Sigmoid colon (tissue), 4 donors: Measurements from ENCODE around the gene LHB.

Experiments
- EP300 ChIP-seq, 4 donors: sonication (generic); formaldehyde crosslinking; IDR thresholded peaks; one replicate each; pipeline ENCODE4 v1.6.1; 2017; ENCODE audit warnings: antibody characterized with exemption in 4 of 4
- POLR2A ChIP-seq, 2 donors: fragments of 450-650 bp; IDR thresholded peaks; one replicate each; pipeline ENCODE4 v1.6.1; 2016; ENCODE audit warnings: antibody characterized with exemption in 2 of 2, mild to moderate bottlenecking in 2 of 2, moderate library complexity in 2 of 2
- POLR2AphosphoS5 ChIP-seq, 4 donors: sonication (generic); formaldehyde crosslinking; IDR thresholded peaks; one replicate each; pipeline ENCODE4 v1.6.1; 2017; ENCODE audit warnings: antibody characterized with exemption in 4 of 4
- TF ChIP-seq, protein P1 (sequence below), 4 experiments: fragments of 450-650 bp in 3 of 4; fragments of 200-600 bp in 1 of 4; IDR thresholded peaks; one replicate each; pipeline ENCODE4 v1.5.1; 2016 to 2019; ENCODE audit warnings: antibody characterized with exemption in 4 of 4, mild to moderate bottlenecking in 3 of 4, moderate library complexity in 2 of 4

DNA sequence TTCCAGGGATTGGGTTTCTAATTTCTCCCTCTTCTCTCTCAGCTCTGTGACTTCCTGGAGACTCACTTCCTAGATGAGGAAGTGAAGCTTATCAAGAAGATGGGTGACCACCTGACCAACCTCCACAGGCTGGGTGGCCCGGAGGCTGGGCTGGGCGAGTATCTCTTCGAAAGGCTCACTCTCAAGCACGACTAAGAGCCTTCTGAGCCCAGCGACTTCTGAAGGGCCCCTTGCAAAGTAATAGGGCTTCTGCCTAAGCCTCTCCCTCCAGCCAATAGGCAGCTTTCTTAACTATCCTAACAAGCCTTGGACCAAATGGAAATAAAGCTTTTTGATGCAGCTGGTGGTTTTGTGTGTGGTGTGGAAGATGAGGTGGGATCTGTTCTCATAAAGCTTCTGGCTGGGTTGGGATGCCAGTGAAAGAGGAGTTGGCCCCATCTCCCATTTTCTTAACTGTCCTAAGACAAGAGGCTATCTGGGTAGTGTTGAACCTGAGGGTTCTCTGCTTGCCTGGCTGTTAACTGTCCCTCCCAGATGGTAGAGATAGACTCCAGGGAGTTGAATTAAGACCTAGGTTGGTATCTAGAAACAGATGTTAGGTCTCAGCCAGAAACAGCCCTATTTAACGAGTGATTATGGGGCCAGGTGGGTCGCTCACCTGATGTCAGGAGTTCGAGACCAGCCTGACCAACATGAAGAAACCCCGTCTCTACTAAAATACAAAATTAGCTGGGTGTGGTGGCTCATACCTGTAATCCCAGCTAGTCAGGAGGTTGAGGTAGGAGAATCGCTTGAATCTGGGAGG is 50.1 kb downstream of the LHB start:
- TF ChIP-seq, protein P1, sequence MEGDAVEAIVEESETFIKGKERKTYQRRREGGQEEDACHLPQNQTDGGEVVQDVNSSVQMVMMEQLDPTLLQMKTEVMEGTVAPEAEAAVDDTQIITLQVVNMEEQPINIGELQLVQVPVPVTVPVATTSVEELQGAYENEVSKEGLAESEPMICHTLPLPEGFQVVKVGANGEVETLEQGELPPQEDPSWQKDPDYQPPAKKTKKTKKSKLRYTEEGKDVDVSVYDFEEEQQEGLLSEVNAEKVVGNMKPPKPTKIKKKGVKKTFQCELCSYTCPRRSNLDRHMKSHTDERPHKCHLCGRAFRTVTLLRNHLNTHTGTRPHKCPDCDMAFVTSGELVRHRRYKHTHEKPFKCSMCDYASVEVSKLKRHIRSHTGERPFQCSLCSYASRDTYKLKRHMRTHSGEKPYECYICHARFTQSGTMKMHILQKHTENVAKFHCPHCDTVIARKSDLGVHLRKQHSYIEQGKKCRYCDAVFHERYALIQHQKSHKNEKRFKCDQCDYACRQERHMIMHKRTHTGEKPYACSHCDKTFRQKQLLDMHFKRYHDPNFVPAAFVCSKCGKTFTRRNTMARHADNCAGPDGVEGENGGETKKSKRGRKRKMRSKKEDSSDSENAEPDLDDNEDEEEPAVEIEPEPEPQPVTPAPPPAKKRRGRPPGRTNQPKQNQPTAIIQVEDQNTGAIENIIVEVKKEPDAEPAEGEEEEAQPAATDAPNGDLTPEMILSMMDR (IDR thresholded peaks at IDR 0.05): no peak
- TF ChIP-seq EP300 (IDR thresholded peaks at IDR 0.05) (no peak), POLR2A (IDR thresholded peaks at IDR 0.05) (no peak), POLR2AphosphoS5 (IDR thresholded peaks at IDR 0.05) (no peak)
